ENCODE measurements around the gene MGARP.

DNA sequence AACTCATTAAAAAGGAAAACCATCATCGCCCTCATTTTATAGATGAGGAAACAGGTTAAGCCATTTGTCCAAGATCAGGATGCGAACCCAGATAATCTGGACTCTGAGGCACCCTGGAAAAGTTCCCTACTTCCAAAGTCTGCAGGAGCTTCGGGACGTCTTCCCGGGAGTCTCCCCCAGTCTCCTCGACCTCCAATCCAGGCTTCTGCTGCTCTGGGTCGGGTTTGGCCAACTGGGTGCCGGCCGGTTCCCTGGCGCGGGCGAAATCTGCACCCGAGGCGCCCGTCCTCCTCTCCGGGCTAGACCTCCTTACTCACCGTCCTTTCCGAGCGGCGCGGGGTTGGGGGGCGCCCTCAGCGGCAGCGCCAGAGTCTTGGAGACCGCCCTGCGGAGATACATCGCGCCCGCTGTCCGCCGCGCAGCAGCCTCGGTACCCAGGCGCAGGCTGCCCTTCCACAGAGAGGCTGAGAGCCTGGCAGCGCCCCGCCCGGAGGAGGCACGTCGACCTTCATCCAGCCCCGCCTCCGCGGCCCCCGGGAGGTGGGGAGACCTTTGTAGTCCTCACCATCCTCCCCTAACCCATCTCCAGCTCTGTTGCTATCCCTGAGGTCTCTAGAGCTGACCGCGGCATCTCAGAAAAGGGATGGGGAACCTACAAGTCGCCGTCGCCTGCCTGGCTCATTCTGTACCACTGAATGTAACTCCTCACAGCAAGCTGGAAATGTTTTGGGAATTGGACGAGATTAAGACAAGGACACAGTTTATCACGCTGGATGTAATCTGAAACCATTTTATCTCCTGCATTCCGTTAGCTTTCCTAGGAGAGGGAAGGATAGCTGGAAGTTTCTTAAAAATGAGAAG, at the start of gene MGARP:
- no peak for TF ChIP-seq POLR2AphosphoS5 (IDR thresholded peaks at IDR 0.05; ENCODE audit: low read depth)
- TF ChIP-seq, protein P1, sequence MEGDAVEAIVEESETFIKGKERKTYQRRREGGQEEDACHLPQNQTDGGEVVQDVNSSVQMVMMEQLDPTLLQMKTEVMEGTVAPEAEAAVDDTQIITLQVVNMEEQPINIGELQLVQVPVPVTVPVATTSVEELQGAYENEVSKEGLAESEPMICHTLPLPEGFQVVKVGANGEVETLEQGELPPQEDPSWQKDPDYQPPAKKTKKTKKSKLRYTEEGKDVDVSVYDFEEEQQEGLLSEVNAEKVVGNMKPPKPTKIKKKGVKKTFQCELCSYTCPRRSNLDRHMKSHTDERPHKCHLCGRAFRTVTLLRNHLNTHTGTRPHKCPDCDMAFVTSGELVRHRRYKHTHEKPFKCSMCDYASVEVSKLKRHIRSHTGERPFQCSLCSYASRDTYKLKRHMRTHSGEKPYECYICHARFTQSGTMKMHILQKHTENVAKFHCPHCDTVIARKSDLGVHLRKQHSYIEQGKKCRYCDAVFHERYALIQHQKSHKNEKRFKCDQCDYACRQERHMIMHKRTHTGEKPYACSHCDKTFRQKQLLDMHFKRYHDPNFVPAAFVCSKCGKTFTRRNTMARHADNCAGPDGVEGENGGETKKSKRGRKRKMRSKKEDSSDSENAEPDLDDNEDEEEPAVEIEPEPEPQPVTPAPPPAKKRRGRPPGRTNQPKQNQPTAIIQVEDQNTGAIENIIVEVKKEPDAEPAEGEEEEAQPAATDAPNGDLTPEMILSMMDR (conservative IDR thresholded peaks at IDR 0.05; ENCODE audit: low read depth in 2 of 2), result no peak
- TF ChIP-seq EZH2 (IDR thresholded peaks at IDR 0.05; ENCODE audit: low read depth, unreplicated experiment), result peak; percentile 67
- TF ChIP-seq EZH2phosphoT487 (IDR thresholded peaks at IDR 0.05; ENCODE audit: unreplicated experiment), result no peak
- TF ChIP-seq ZNF114 (CRISPR knock-in tag; IDR thresholded peaks at IDR 0.05), result no peak
- TF ChIP-seq, protein P2, sequence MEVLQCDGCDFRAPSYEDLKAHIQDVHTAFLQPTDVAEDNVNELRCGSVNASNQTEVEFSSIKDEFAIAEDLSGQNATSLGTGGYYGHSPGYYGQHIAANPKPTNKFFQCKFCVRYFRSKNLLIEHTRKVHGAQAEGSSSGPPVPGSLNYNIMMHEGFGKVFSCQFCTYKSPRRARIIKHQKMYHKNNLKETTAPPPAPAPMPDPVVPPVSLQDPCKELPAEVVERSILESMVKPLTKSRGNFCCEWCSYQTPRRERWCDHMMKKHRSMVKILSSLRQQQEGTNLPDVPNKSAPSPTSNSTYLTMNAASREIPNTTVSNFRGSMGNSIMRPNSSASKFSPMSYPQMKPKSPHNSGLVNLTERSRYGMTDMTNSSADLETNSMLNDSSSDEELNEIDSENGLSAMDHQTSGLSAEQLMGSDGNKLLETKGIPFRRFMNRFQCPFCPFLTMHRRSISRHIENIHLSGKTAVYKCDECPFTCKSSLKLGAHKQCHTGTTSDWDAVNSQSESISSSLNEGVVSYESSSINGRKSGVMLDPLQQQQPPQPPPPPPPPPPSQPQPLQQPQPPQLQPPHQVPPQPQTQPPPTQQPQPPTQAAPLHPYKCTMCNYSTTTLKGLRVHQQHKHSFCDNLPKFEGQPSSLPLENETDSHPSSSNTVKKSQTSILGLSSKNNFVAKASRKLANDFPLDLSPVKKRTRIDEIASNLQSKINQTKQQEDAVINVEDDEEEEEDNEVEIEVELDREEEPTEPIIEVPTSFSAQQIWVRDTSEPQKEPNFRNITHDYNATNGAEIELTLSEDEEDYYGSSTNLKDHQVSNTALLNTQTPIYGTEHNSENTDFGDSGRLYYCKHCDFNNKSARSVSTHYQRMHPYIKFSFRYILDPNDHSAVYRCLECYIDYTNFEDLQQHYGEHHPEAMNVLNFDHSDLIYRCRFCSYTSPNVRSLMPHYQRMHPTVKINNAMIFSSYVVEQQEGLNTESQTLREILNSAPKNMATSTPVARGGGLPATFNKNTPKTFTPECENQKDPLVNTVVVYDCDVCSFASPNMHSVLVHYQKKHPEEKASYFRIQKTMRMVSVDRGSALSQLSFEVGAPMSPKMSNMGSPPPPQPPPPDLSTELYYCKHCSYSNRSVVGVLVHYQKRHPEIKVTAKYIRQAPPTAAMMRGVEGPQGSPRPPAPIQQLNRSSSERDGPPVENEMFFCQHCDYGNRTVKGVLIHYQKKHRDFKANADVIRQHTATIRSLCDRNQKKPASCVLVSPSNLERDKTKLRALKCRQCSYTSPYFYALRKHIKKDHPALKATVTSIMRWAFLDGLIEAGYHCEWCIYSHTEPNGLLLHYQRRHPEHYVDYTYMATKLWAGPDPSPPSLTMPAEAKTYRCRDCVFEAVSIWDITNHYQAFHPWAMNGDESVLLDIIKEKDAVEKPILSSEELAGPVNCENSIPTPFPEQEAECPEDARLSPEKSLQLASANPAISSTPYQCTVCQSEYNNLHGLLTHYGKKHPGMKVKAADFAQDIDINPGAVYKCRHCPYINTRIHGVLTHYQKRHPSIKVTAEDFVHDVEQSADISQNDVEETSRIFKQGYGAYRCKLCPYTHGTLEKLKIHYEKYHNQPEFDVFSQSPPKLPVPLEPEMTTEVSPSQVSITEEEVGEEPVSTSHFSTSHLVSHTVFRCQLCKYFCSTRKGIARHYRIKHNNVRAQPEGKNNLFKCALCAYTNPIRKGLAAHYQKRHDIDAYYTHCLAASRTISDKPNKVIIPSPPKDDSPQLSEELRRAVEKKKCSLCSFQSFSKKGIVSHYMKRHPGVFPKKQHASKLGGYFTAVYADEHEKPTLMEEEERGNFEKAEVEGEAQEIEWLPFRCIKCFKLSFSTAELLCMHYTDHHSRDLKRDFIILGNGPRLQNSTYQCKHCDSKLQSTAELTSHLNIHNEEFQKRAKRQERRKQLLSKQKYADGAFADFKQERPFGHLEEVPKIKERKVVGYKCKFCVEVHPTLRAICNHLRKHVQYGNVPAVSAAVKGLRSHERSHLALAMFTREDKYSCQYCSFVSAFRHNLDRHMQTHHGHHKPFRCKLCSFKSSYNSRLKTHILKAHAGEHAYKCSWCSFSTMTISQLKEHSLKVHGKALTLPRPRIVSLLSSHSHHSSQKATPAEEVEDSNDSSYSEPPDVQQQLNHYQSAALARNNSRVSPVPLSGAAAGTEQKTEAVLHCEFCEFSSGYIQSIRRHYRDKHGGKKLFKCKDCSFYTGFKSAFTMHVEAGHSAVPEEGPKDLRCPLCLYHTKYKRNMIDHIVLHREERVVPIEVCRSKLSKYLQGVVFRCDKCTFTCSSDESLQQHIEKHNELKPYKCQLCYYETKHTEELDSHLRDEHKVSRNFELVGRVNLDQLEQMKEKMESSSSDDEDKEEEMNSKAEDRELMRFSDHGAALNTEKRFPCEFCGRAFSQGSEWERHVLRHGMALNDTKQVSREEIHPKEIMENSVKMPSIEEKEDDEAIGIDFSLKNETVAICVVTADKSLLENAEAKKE (CRISPR knock-in tag; IDR thresholded peaks at IDR 0.05), result no peak
- TF ChIP-seq CREB1 (CRISPR knock-in tag; IDR thresholded peaks at IDR 0.05; ENCODE audit: low read depth), result no peak
- TF ChIP-seq JUNB (IDR thresholded peaks at IDR 0.05; ENCODE audit: unreplicated experiment), result no peak
- TF ChIP-seq STAT1 (IDR thresholded peaks at IDR 0.05; ENCODE audit: unreplicated experiment), result no peak
- TF ChIP-seq, protein P3, sequence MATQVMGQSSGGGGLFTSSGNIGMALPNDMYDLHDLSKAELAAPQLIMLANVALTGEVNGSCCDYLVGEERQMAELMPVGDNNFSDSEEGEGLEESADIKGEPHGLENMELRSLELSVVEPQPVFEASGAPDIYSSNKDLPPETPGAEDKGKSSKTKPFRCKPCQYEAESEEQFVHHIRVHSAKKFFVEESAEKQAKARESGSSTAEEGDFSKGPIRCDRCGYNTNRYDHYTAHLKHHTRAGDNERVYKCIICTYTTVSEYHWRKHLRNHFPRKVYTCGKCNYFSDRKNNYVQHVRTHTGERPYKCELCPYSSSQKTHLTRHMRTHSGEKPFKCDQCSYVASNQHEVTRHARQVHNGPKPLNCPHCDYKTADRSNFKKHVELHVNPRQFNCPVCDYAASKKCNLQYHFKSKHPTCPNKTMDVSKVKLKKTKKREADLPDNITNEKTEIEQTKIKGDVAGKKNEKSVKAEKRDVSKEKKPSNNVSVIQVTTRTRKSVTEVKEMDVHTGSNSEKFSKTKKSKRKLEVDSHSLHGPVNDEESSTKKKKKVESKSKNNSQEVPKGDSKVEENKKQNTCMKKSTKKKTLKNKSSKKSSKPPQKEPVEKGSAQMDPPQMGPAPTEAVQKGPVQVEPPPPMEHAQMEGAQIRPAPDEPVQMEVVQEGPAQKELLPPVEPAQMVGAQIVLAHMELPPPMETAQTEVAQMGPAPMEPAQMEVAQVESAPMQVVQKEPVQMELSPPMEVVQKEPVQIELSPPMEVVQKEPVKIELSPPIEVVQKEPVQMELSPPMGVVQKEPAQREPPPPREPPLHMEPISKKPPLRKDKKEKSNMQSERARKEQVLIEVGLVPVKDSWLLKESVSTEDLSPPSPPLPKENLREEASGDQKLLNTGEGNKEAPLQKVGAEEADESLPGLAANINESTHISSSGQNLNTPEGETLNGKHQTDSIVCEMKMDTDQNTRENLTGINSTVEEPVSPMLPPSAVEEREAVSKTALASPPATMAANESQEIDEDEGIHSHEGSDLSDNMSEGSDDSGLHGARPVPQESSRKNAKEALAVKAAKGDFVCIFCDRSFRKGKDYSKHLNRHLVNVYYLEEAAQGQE (IDR thresholded peaks at IDR 0.05; ENCODE audit: unreplicated experiment), result no peak
